H1 (cell line): ENCODE results near the gene KIF25.

Experiments
- CHD2 ChIP-seq: IDR thresholded peaks from 2 replicates; pipeline ENCODE4 v1.6.1; 2012; ENCODE audit warnings: low read length, improper control_type of control experiment
- PHF8 ChIP-seq: fragments of 200-600 bp; sonication (generic); conservative IDR thresholded peaks from 2 replicates; pipeline ENCODE4 v1.7.1; 2012; ENCODE audit warnings: low read depth, mild to moderate bottlenecking, inconsistent platforms, low read length, moderate library complexity

DNA sequence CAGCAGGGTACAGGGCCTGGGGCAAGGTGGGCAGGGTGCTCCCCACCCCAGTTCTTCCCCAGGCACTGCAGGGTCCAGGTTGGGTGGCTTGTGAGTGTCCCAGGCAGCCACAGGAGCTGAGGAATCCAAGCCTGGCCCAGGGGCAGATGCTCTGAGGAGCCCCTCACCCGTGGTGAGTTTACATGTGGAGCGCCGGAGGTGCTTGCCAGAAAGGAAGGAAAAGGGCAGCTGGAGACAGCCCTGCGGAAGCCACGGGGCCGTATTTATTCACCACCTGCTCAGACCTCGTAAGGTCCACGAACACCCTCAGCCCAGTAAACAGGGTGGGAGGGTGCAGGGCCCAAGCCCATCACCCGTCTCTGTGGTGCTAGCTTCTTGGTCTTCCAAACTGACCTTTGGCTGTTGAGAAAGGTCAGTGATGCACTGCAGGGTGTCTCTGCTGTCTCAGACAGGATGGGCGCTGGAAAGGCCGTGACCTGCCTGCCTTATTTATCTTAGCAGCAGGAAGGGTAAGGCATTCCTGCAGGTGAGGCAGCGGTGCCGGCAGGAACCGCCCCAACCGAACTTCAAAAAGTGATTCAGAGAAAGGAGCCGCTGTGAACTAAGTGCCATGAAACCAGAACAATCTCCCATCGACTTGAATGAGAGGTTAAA is 85.5 kb downstream of the KIF25 start:
- TF ChIP-seq PHF8 (no peak), CHD2 (no peak)
